Vagina (tissue), 2 donors: ENCODE data around the gene HS6ST2.

Experiments used
- POLR2AphosphoS5 ChIP-seq, 2 donors: sonication (generic); formaldehyde crosslinking; IDR thresholded peaks; one replicate each; pipeline ENCODE4 v1.9.0; 2017; ENCODE audit warnings: antibody characterized with exemption in 2 of 2, mild to moderate bottlenecking in 2 of 2, low read depth in 1 of 2; ENCODE audit not compliant: insufficient read depth in 1 of 2
- TF ChIP-seq, protein P1 (sequence below), 3 experiments: fragments of 450-650 bp in 2 of 3; fragments of 200-600 bp in 1 of 3; sonication (generic) in 1 of 3; IDR thresholded peaks; one replicate each; pipeline ENCODE4 v1.5.1; 2017 to 2019; ENCODE audit warnings: antibody characterized with exemption in 3 of 3, mild to moderate bottlenecking in 2 of 3, moderate library complexity in 2 of 3

GRCh38 chrX:132710656-132711155, 247.7 kb downstream of the HS6ST2 start:
- TF ChIP-seq, protein P1, sequence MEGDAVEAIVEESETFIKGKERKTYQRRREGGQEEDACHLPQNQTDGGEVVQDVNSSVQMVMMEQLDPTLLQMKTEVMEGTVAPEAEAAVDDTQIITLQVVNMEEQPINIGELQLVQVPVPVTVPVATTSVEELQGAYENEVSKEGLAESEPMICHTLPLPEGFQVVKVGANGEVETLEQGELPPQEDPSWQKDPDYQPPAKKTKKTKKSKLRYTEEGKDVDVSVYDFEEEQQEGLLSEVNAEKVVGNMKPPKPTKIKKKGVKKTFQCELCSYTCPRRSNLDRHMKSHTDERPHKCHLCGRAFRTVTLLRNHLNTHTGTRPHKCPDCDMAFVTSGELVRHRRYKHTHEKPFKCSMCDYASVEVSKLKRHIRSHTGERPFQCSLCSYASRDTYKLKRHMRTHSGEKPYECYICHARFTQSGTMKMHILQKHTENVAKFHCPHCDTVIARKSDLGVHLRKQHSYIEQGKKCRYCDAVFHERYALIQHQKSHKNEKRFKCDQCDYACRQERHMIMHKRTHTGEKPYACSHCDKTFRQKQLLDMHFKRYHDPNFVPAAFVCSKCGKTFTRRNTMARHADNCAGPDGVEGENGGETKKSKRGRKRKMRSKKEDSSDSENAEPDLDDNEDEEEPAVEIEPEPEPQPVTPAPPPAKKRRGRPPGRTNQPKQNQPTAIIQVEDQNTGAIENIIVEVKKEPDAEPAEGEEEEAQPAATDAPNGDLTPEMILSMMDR (IDR thresholded peaks at IDR 0.05): no peak
- TF ChIP-seq POLR2AphosphoS5 (IDR thresholded peaks at IDR 0.05; ENCODE audit: insufficient read depth in 1 of 2, low read depth in 1 of 2): no peak
